Chondrocyte (in vitro differentiated cells): ENCODE measurements around the gene ALX4. TPM values are rescaled to one million over a fixed set of nuclear protein-coding genes. Genes with fewer than 3 reads are reported as not detected.
A peak's percentile ranks its signal among the peaks of the same experiment; 100 is the strongest.

Experiments used
- DNase-seq: peaks from one replicate; pipeline ENCODE4 v3.0.0; 2021; ENCODE audit warnings: mixed read lengths, low spot score
- H3K27ac Mint-ChIP-seq: one replicate; pipeline ENCODE4 v1.8.0; 2021; ENCODE audit warnings: mild to moderate bottlenecking, moderate library complexity, mixed read lengths; ENCODE audit not compliant: unreplicated experiment
- H3K27me3 Mint-ChIP-seq: 2 replicates; pipeline ENCODE4 v1.8.0; 2021; ENCODE audit warnings: low read depth, mixed read lengths
- H3K36me3 Mint-ChIP-seq: 2 replicates; pipeline ENCODE4 v1.8.0; 2021; ENCODE audit warnings: low read depth, mixed read lengths
- H3K4me1 Mint-ChIP-seq: 2 replicates; pipeline ENCODE4 v1.8.0; 2021; ENCODE audit warnings: low read depth, mild to moderate bottlenecking, mixed read lengths
- H3K4me3 Mint-ChIP-seq: one replicate; pipeline ENCODE4 v1.8.0; 2021; ENCODE audit warnings: mild to moderate bottlenecking, moderate library complexity, mixed read lengths; ENCODE audit not compliant: unreplicated experiment
- H3K9me3 Mint-ChIP-seq: 2 replicates; pipeline ENCODE4 v1.8.0; 2021; ENCODE audit warnings: low read depth, mixed read lengths
- total RNA-seq: library from RNA; stranded (reverse); gene quantifications from 3 replicates; pipeline ENCODE4 v1.2.1, GENCODE V29; 2021
- TF ChIP-seq, protein P1 (sequence below): fragments of 200-600 bp; sonication (generic); IDR thresholded peaks from 2 replicates; pipeline ENCODE4 v1.5.0; 2021; ENCODE audit warnings: antibody characterized with exemption, mild to moderate bottlenecking, moderate library complexity

ALX4 gene
- total RNA-seq, 1 donor from 2014 or later: not detected

DNA sequence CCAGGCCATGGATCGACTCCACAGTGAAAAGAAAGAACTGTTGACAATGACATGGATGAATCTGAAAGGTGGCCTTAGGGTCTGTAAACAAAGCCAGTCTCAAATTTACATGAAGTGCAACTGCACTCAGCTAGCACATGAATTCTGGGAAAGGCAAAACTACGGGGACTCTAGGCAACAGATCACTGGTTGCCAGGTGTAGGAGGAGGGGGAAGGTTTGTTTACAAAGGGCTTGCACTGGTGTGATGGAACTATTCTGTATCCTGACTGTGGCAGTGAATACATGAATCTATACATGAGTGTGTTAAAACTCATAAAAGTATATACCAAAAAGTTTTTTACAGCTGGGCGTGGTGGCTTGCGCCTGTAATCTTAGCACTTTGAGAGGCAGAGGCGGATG lies 27.3 kb downstream of the ALX4 start:
- Mint-ChIP-seq H3K27me3 (no peaks in the 10 kb centered on the region), H3K36me3 (no peaks in the 10 kb centered on the region), H3K9me3 (no peaks in the 10 kb centered on the region), H3K4me3 (no peak overlapping the region), H3K27ac (no peak overlapping the region), H3K4me1 (peaks cover 4% of the 10 kb centered on the region)
- TF ChIP-seq, protein P1, sequence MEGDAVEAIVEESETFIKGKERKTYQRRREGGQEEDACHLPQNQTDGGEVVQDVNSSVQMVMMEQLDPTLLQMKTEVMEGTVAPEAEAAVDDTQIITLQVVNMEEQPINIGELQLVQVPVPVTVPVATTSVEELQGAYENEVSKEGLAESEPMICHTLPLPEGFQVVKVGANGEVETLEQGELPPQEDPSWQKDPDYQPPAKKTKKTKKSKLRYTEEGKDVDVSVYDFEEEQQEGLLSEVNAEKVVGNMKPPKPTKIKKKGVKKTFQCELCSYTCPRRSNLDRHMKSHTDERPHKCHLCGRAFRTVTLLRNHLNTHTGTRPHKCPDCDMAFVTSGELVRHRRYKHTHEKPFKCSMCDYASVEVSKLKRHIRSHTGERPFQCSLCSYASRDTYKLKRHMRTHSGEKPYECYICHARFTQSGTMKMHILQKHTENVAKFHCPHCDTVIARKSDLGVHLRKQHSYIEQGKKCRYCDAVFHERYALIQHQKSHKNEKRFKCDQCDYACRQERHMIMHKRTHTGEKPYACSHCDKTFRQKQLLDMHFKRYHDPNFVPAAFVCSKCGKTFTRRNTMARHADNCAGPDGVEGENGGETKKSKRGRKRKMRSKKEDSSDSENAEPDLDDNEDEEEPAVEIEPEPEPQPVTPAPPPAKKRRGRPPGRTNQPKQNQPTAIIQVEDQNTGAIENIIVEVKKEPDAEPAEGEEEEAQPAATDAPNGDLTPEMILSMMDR: no peak
- DNase-seq: no peak

DNA sequence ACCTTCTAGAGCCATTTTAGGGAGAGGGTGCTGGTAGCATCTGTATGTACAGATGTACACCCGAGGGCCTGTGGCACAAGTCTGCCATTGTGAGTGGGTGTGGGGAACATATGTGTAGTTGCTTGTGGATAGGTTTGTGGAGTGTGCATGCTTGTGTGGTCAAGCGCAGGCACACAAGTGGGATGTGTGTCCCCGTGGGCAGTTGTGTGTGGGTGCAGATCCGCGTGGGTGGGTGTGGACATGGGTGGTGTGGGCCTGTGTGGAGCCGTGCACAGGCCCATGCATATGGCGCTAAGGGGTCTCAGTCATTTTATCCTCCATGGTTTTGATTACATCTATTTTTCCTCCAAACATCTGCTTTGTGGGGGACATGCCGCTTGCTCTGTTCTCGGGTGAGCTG lies 28.8 kb downstream of the ALX4 start:
- H3K36me3 Mint-ChIP-seq: no peaks in the 10 kb centered on the region
- H3K9me3 Mint-ChIP-seq: no peaks in the 10 kb centered on the region
- H3K4me1 Mint-ChIP-seq: peaks cover under 1% of the 10 kb centered on the region
- no peak overlapping the region for H3K4me3 Mint-ChIP-seq
- no peaks in the 10 kb centered on the region for H3K27me3 Mint-ChIP-seq
- DNase-seq: no peak
- H3K27ac Mint-ChIP-seq: no peak overlapping the region
- TF ChIP-seq, protein P1: no peak

DNA sequence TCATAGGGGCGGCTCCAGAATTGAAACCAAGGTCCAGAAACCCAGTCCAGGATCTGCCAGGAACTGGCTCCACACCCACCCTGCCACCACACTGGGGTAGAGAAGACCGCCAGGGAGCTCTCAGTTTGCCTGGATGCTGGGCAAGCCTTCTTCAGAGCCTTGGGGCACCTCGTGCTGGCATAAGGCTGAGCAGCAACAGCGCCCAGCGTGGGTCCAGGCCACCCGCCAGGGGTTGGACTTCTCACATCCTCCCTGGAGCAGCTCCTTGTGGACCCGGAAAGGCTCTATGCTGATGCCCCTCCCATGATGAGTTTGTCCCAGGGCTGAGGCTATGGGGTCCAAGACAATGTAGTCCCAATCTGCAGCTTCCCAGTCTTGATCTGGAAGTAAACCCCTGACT lies 29.7 kb downstream of the ALX4 start:
- no peak overlapping the region for H3K27ac Mint-ChIP-seq
- TF ChIP-seq, protein P1: no peak
- H3K9me3 Mint-ChIP-seq: no peaks in the 10 kb centered on the region
- H3K4me3 Mint-ChIP-seq: no peak overlapping the region
- H3K36me3 Mint-ChIP-seq: no peaks in the 10 kb centered on the region
- H3K4me1 Mint-ChIP-seq: no peaks in the 10 kb centered on the region
- no peak for DNase-seq
- H3K27me3 Mint-ChIP-seq: no peaks in the 10 kb centered on the region

GRCh38 chr11:44279483-44279882 lies 30.5 kb downstream of the ALX4 start:
- H3K36me3 Mint-ChIP-seq: no peaks in the 10 kb centered on the region

GRCh38 chr11:44277196-44278090 lies 32.5 kb downstream of the ALX4 start:
- no peaks in the 10 kb centered on the region for H3K4me1 Mint-ChIP-seq
- TF ChIP-seq, protein P1: no peak
- DNase-seq: peak; percentile 64
- no peaks in the 10 kb centered on the region for H3K9me3 Mint-ChIP-seq
- H3K4me3 Mint-ChIP-seq: no peak overlapping the region
- H3K36me3 Mint-ChIP-seq: no peaks in the 10 kb centered on the region
- no peaks in the 10 kb centered on the region for H3K27me3 Mint-ChIP-seq
- H3K27ac Mint-ChIP-seq: no peak overlapping the region

More at GRCh38 chr11:44279483-44279882, 30.5 kb downstream of the ALX4 start:
- Mint-ChIP-seq H3K4me1 (no peaks in the 10 kb centered on the region), H3K27me3 (no peaks in the 10 kb centered on the region), H3K4me3 (no peak overlapping the region), H3K9me3 (no peaks in the 10 kb centered on the region), H3K27ac (no peak overlapping the region)
- TF ChIP-seq, protein P1: no peak
- no peak for DNase-seq
